Glutamatergic neuron (in vitro differentiated cells): Measurements from ENCODE around the gene TMEM163. TPM values are rescaled to one million over a fixed set of nuclear protein-coding genes. Genes with fewer than 3 reads are reported as not detected.
"Not testable (repeated sequence)": the region's sequence is repeated elsewhere in the genome, so short reads cannot be mapped to it uniquely, and the experiment has no call there.

ENCODE experiments used
- DNase-seq: peaks from one replicate; pipeline ENCODE4 v3.0.0; 2022
- H3K27ac Mint-ChIP-seq: one replicate; pipeline ENCODE4 v1.8.0; 2020; ENCODE audit warnings: mild to moderate bottlenecking, mixed read lengths, inconsistent platforms; ENCODE audit not compliant: unreplicated experiment
- H3K27me3 Mint-ChIP-seq: one replicate; pipeline ENCODE4 v1.8.0; 2020; ENCODE audit warnings: mild to moderate bottlenecking, moderate library complexity, mixed read lengths, inconsistent platforms; ENCODE audit not compliant: unreplicated experiment
- H3K36me3 Mint-ChIP-seq: one replicate; pipeline ENCODE4 v1.8.0; 2020; ENCODE audit warnings: mild to moderate bottlenecking, mixed read lengths, inconsistent platforms; ENCODE audit not compliant: unreplicated experiment
- H3K4me1 Mint-ChIP-seq: one replicate; pipeline ENCODE4 v1.8.0; 2020; ENCODE audit warnings: mild to moderate bottlenecking, low read depth, mixed read lengths, inconsistent platforms; ENCODE audit not compliant: unreplicated experiment
- H3K4me3 Mint-ChIP-seq: one replicate; pipeline ENCODE4 v1.8.0; 2020; ENCODE audit warnings: mild to moderate bottlenecking, mixed read lengths, inconsistent platforms; ENCODE audit not compliant: unreplicated experiment
- H3K9me3 Mint-ChIP-seq: one replicate; pipeline ENCODE4 v1.8.0; 2020; ENCODE audit warnings: mild to moderate bottlenecking, moderate library complexity, mixed read lengths, inconsistent platforms; ENCODE audit not compliant: unreplicated experiment
- total RNA-seq: library from RNA; stranded (reverse); fragmentation: NEBNext Ultra II Directional; extraction: Animal tissue kit (Norgen Biotek cat#: 25700); gene quantifications from one replicate; pipeline ENCODE4 v1.2.1, GENCODE V29; 2021; ENCODE audit not compliant: unreplicated experiment
- TF ChIP-seq, protein P1 (sequence below): fragments of 200-600 bp; sonication (generic); IDR thresholded peaks from one replicate; pipeline ENCODE4 v1.5.0; 2021; ENCODE audit not compliant: partially characterized antibody, unreplicated experiment

Gene TMEM163
- total RNA-seq, 1 donor from 2014 or later, result 27.7 TPM

DNA sequence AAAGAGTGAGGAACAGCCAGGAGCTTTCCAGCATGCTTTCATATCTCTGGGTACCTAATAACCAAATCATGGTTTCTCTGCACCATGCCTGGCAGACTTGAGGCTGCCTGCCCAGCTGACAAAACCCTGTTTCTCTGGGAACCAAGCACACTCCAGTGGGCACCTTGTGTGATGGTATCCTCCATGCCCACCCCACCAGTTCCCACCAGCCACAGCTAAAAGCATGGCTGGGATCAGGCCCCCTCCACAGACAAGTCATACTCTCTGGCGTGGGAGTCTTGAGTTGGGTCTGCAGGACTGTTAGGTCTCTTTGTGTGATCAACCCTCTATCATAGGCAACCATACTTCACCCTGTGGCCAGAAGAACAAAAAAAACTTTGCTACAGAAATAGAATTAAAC is 56.0 kb downstream of the TMEM163 start:
- peaks cover 11% of the 10 kb centered on the region for H3K9me3 Mint-ChIP-seq

DNA sequence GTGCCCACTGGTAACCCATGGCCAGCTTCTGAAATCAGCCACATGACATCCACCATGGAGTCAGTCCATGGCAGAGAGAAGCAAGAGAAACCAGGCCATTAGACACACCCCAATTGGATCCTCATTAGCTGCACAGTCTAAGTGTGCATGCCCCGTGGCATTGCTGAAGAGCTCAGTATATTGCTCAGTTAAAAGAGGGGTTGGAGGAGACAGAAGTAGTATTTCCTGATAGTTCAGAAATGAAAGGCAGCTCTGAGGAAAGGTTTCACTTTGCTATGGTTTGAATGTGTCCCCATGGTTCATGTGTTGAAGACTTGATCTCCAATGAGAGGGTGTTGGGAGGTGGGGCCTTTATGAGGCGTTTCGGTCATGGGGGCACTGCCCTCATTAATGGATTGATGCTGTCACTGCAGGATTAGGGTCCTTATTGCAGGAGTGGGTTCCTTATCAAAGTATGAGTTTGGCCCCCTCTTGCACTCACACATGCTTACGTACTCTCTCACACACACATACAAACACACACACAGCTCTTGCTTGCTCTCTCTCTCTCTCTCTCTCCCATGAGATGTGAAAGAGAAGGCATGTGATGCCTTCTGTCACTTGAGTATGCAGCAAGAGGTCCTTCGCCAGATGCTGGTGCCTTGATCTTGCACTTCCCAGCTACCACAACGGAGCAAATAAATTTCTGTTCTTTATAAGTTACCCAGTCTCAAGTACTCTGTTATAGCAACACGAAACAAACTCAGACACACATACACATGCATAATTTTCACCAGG is 58.0 kb downstream of the TMEM163 start:
- H3K4me3 Mint-ChIP-seq, result peak overlapping the region; percentile 47
- DNase-seq, result no peak
- H3K27me3 Mint-ChIP-seq, result peaks cover 7% of the 10 kb centered on the region
- peak overlapping the region; percentile 88 for H3K27ac Mint-ChIP-seq
- TF ChIP-seq, protein P1, sequence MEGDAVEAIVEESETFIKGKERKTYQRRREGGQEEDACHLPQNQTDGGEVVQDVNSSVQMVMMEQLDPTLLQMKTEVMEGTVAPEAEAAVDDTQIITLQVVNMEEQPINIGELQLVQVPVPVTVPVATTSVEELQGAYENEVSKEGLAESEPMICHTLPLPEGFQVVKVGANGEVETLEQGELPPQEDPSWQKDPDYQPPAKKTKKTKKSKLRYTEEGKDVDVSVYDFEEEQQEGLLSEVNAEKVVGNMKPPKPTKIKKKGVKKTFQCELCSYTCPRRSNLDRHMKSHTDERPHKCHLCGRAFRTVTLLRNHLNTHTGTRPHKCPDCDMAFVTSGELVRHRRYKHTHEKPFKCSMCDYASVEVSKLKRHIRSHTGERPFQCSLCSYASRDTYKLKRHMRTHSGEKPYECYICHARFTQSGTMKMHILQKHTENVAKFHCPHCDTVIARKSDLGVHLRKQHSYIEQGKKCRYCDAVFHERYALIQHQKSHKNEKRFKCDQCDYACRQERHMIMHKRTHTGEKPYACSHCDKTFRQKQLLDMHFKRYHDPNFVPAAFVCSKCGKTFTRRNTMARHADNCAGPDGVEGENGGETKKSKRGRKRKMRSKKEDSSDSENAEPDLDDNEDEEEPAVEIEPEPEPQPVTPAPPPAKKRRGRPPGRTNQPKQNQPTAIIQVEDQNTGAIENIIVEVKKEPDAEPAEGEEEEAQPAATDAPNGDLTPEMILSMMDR, result no peak
- H3K4me1 Mint-ChIP-seq, result peaks cover 21% of the 10 kb centered on the region
- H3K9me3 Mint-ChIP-seq, result peaks cover 9% of the 10 kb centered on the region
- H3K36me3 Mint-ChIP-seq, result peaks cover 6% of the 10 kb centered on the region

More for the DNA sequence above, 56.0 kb downstream of the TMEM163 start:
- H3K27me3 Mint-ChIP-seq, result peaks cover 7% of the 10 kb centered on the region
- TF ChIP-seq, protein P1, result no peak
- H3K4me3 Mint-ChIP-seq, result no peak overlapping the region
- no peak for DNase-seq
- H3K36me3 Mint-ChIP-seq, result no peaks in the 10 kb centered on the region
- H3K27ac Mint-ChIP-seq, result no peak overlapping the region
- peaks cover 22% of the 10 kb centered on the region for H3K4me1 Mint-ChIP-seq

DNA sequence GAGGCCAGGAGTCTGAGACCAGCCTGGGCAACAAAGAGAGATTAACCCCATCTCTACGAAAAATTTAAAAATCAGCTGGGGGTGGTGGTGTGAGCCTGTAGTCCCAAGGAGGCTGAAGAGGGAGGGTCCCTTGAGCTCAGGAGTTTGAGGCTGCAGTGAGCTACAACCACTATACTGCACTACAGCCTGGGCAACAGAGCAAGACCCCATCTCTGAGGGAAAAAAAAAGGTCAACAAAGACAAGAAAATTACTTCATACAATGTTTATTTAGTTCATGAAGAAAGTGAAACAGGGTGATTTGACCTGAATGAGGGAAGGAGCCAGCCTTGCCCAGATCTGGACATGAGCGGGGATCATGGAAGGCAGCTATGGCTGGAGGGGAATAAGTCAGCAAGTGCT is 59.1 kb downstream of the TMEM163 start:
- Mint-ChIP-seq H3K27ac (no peak overlapping the region), H3K4me3 (no peak overlapping the region), H3K4me1 (peaks cover 19% of the 10 kb centered on the region), H3K9me3 (peaks cover 9% of the 10 kb centered on the region), H3K27me3 (peaks cover 5% of the 10 kb centered on the region), H3K36me3 (peaks cover 6% of the 10 kb centered on the region)
- no peak for DNase-seq
- TF ChIP-seq, protein P1, result no peak

DNA sequence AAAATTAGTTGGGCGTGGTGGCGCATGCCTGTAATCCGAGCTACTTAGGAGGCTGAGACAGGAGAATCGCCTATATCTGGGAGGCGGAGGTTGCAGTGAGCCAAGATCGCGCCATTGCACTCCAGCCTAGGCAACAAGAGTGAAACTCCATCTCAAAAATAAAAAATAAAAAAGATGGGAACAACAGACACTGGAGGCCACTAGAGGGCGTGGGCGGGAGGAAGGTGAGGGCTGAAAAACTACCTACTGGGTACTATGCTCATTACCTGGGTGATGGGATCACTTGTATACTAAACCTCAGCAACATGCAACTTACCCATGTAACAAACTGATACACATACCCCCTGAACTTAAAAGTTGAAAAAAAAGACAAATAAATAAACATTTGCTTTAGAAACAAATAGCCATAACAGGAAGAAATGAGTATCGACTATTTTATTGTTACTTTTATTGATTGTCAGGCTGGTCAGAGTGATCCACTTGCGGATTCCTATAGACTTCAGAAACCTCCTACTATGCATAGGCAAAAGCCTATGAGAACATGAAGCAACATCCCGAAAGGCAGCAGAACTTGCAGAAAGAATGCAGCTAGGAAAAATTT is 61.0 kb downstream of the TMEM163 start:
- Mint-ChIP-seq H3K9me3 (peaks cover 9% of the 10 kb centered on the region), H3K4me1 (peaks cover 19% of the 10 kb centered on the region), H3K27ac (no peak overlapping the region), H3K27me3 (peaks cover 5% of the 10 kb centered on the region), H3K4me3 (no peak overlapping the region), H3K36me3 (peaks cover 6% of the 10 kb centered on the region)
- TF ChIP-seq, protein P1, result peak; percentile 63
- no peak for DNase-seq

DNA sequence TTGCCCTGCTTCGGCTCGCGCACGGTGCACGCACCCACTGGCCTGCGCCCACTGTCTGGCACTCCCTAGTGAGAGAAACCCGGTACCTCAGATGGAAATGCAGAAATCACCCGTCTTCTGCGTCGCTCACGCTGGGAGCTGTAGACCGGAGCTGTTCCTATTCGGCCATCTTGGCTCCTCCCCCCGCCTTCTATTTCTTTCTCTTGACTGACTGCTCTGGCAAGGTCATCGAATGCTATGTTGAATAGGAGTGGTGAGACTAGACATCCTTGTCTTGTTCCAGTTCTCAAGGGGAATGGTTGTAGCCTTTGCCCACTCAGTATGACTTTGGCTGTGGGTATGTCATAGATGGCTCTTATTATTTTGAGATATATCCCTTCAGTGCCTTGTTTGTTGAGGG is 62.4 kb downstream of the TMEM163 start:
- not testable (repeated sequence) for DNase-seq, H3K4me3 Mint-ChIP-seq, H3K27ac Mint-ChIP-seq, H3K9me3 Mint-ChIP-seq, H3K27me3 Mint-ChIP-seq, H3K36me3 Mint-ChIP-seq
- peaks cover 17% of the 10 kb centered on the region for H3K4me1 Mint-ChIP-seq
